NCI-H1694 treated with DMSO at 0.1 percent for 48 hours (cell line): ENCODE measurements around the gene SH3GLB2.
"Not testable (repeated sequence)": the region's sequence is repeated elsewhere in the genome, so short reads cannot be mapped to it uniquely, and the experiment has no call there.

ENCODE experiments used
- DNase-seq: peaks from one replicate; lab custom pipeline; 2025; lab: John Stamatoyannopoulos, UW

SH3GLB2 gene

DNA sequence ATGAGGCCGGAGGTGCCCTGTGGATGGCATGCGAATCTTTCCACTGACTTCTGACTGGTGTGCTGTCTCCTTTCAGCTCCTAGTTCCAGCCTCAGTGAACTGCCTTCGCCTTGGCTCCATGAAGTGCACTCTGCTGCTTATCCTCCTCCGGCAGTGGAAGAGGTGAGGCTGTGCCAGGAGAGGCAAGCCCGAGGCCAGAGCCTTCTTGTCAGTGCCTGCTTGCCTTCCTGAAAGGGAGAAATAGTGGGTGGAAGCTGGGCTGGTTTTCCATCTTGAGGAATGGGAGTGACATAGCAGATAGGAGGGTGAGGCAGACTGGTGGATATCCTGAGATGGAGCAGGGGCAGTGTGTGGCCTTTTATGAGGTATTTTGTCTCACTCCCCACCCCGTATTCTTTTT lies 29.7 kb downstream of the SH3GLB2 start:
- DNase-seq: no peak

DNA sequence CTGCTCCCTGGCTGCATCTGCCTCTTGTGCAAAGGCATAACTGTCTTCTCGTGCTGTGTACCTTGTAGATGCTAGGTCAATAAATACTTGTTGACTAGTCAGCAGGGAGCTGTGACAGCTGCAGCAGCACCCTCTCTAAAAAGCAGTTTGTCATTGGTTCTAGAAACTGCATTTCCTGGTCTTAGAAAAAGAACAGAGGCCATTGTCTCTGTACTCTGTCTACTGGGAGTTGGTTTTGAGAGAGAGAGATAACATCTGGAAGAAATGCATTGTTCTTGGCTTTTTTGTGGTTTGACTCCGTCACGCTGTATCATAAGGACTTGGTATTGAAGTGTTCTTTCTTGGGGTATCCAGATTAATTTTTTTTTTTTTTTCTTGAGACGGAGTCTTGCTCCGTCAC lies 32.3 kb downstream of the SH3GLB2 start:
- no peak for DNase-seq

DNA sequence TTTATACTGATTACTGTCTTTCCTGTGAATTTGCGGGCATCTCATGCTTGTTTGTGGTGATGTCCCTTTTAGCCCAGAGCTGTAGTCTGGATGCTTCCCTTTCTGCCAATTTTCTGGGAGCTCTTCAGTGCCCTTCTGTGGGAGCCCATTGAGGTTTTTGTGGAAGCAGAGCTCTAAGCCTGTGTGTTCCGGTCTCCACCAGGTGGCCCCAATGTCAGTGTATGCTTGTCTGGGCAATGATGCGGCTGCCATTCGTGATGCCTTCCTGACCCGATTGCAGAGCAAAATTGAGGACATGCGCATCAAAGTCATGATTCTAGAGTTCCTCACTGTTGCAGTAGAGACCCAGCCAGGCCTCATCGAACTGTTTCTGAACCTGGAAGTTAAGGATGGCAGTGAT lies 35.1 kb downstream of the SH3GLB2 start:
- no peak for DNase-seq

DNA sequence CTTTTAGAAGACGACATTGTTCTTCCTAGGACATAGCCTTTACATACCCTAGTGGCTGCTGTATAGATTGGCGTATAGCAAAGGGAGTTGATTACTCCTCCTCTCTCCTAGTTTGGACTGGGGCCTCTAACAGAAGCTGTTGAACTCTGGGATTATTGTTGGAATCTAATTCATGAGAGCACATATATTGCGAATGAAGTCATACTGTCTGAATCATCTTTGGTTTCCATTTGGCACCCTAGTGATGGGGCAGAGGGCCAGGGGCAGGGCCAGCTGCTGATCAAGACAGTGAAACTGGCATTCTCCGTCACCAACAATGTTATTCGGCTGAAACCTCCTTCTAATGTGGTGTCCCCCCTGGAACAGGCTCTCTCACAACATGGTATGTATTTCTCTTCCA lies 40.3 kb downstream of the SH3GLB2 start:
- DNase-seq: no peak

DNA sequence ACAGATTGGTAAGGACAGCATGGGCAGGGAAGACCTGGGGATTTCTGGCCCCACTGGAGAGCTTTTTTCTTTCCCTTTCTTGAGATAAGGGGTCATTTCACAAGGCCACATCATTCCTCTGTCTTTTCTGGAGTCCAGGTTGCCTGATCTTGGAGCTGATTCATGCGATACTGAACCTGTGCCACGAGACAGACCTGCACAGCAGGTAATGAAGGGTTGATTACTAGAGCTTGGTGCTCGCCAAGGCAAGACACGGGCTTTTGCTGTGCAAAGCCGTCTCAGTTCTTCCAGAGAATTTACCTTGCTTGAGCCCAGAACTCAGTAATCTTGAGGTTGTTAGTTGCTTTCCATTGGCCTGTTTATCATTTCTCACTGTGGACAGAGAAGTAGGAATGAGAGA lies 41.5 kb downstream of the SH3GLB2 start:
- DNase-seq: no peak

DNA sequence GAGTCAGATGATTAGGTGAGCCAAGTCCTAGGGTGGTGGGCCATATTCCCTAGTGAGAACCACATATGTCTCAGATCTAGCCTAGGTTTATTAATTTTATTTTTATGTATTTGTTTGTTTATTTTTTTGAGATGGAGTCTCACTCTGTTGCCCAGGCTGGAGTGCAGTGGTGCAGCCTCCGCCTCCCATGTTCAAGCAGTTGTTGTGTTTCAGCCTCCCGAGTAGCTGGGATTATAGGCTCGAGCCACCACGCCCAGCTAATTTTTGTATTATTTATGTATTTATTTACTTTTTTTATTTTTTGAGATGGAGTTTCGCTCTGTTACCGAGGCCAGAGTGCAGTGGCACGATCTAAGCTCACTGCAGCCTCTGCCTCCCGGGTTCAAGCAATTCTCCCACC lies 44.6 kb downstream of the SH3GLB2 start:
- no peak for DNase-seq

DNA sequence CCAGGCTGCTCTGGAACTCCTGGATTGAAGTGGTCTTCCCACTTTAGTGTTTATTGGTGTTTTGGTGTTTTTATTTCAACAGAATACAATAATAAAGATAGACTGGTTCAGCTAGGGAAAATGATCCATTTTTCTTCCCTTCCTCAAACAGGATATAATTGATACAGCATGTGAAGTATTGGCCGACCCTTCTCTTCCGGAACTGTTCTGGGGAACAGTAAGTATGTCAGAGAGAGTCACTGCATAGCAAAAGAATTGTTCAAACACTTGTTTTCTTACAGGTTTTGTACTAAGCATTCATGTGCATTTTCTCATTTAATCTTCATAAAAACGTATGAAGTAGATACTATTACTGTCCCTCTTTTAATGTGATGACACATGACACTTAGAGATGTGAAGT lies 49.0 kb downstream of the SH3GLB2 start:
- no peak for DNase-seq

DNA sequence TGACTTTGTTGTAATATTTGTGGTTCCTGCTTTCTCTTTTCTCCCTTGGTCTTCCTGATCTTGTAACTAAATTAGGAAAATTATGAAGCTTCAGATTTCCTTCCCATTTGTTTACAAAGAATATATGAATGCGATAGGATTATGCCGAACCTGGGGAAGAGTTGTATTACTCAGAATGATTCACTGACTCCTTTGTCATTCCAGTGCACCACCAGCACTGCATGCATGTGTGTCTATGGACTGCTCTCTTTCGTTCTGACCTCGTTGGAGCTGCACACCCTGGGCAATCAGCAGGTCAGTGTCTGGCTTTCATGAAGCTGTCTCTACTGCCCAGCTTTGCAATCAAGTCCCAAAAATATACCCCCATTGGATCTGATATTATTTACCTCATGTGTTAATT lies 55.2 kb downstream of the SH3GLB2 start:
- DNase-seq: no peak

DNA sequence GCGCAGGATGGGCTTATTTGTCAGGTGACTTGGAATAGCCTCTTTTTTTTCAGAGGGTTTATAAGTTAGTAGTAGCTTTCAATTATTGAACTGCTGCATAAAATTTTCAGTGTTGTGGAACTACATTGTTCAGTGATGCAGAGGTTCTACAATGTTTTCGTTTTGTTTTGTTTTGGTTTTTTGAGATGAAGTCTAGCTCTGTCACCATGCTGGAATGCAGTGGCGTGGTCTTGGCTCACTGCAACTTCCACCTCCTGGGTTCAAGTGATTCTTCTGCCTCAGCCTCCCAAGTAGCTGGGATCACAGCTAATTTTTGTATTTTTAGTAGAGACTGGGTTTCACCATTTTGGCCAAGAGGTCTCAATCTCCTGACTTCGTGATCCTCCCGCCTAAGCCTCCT lies 58.6 kb downstream of the SH3GLB2 start:
- no peak for DNase-seq

DNA sequence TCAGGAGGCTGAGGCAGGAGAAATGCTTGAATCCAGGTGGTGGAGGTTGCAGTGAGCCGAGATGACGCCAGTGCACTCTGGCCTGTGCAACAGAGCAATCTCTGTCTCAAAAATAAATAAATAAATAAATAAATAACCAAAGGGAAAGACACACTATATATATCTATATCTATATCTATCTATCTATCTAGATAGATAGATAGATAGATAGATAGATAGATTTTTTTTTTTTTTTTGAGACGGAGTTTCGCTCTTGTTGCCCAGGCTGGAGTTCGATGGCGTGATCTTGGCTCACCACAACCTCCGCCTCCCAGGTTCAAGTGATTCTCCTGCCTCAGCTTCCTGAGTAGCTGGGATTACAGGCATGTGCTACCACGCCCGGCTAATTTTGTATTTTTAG lies 66.7 kb downstream of the SH3GLB2 start:
- DNase-seq: not testable (repeated sequence)
